A549 treated with GW870086 at 1 μM for 4 hours (cell line): ENCODE results near the gene IFNA4. TPM values are rescaled to one million over a fixed set of nuclear protein-coding genes. Genes with fewer than 3 reads are reported as not detected.

ENCODE experiments used
- total RNA-seq: library from RNA; stranded (reverse); fragments of 200-300 nt; extraction: Qiagen RNA extraction; gene quantifications from 5 replicates; pipeline ENCODE4 v1.2.3, GENCODE V29; 2022; ENCODE audit warnings: low read depth

Gene IFNA4
- total RNA-seq: not detected in 5 replicates

GRCh38 chr9:21187487-21187886, at the start of gene IFNA4:
Gene IFNA4, minus strand, starts transcription at chr9:21187587. Its CDS starts 56 bp downstream, at chr9:21187531.

GRCh38 chr9:21228122-21228521, 40.7 kb upstream of the IFNA4 start, which contains the start of gene IFNA17:
Gene IFNA17, minus strand, starts transcription at chr9:21228222. Its CDS starts 49 bp downstream, at chr9:21228173.

GRCh38 chr9:21217211-21217610, 29.8 kb upstream of the IFNA4 start, which contains the start of gene IFNA16:
Gene IFNA16, minus strand, starts transcription at chr9:21217311. Its CDS starts 6 bp downstream, at chr9:21217305.

GRCh38 chr9:21207043-21207442, 19.7 kb upstream of the IFNA4 start, which contains the start of gene IFNA10:
Gene IFNA10, minus strand, starts transcription at chr9:21207143. Its CDS starts 46 bp downstream, at chr9:21207097.

GRCh38 chr9:21202105-21202504, 14.7 kb upstream of the IFNA4 start, which contains the start of gene IFNA7:
Gene IFNA7, minus strand, starts transcription at chr9:21202205. Its CDS starts 40 bp downstream, at chr9:21202165.

GRCh38 chr9:21166560-21166959, 20.8 kb downstream of the IFNA4 start, which contains the start of gene IFNA21:
Gene IFNA21, minus strand, starts transcription at chr9:21166660. Its CDS starts 48 bp downstream, at chr9:21166612.

GRCh38 chr9:21141427-21141882, 45.9 kb downstream of the IFNA4 start, which contains the start of gene IFNW1:
Gene IFNW1, minus strand, starts transcription at chr9:21141832. Its CDS starts 262 bp downstream, at chr9:21141570.

Other genes starting within 250 kb of the IFNA4 start
- gene HACD4, start 155.9 kb downstream of the IFNA4 start, total RNA-seq: 0.91 to 1.3 TPM (median 1.1 TPM) in 5 replicates
- not detected in 5 replicates for gene IFNB1, start 109.6 kb downstream of the IFNA4 start, total RNA-seq
- not detected in 5 replicates for gene IFNW1, start 45.8 kb downstream of the IFNA4 start, total RNA-seq
- gene IFNA21, start 20.9 kb downstream of the IFNA4 start, total RNA-seq: not detected in 5 replicates
- not detected in 5 replicates for gene IFNA7, start 14.6 kb upstream of the IFNA4 start, total RNA-seq
- gene IFNA10, start 19.6 kb upstream of the IFNA4 start, total RNA-seq: not detected in 5 replicates
- not detected in 5 replicates for gene IFNA16, start 29.7 kb upstream of the IFNA4 start, total RNA-seq
- not detected in 5 replicates for gene IFNA17, start 40.6 kb upstream of the IFNA4 start, total RNA-seq
- not detected in 5 replicates for gene IFNA14, start 52.4 kb upstream of the IFNA4 start, total RNA-seq
- gene IFNA5, start 117.7 kb upstream of the IFNA4 start, total RNA-seq: not detected in 5 replicates
- gene KLHL9, start 147.8 kb upstream of the IFNA4 start, total RNA-seq: 13.3 to 20.5 TPM (median 18.6 TPM) in 5 replicates
- not detected in 5 replicates for gene IFNA6, start 163.3 kb upstream of the IFNA4 start, total RNA-seq
- gene IFNA13, start 180.5 kb upstream of the IFNA4 start, total RNA-seq: not detected in 5 replicates
- gene IFNA2, start 197.8 kb upstream of the IFNA4 start, total RNA-seq: not detected in 5 replicates
- not detected in 5 replicates for gene IFNA8, start 221.5 kb upstream of the IFNA4 start, total RNA-seq